Fibroblast of lung (primary cell): Measurements from ENCODE around the gene HID1.

Source experiments
- EZH2 ChIP-seq: IDR thresholded peaks from 2 replicates; pipeline ENCODE4 v1.5.1; 2012; ENCODE audit warnings: low read length, control low read depth, mild to moderate bottlenecking; ENCODE audit errors: missing control alignments
- TF ChIP-seq, protein P1 (sequence below), 2 donors: IDR thresholded peaks in 1 of 2; conservative IDR thresholded peaks in 1 of 2; 1 replicate in 1 of 2; 2 replicates in 1 of 2; pipeline ENCODE4 v1.5.1; 2011 to 2012; ENCODE audit warnings: low read length in 2 of 2, control low read depth in 1 of 2, inconsistent platforms in 1 of 2, low read depth in 1 of 2, mild to moderate bottlenecking in 1 of 2

DNA sequence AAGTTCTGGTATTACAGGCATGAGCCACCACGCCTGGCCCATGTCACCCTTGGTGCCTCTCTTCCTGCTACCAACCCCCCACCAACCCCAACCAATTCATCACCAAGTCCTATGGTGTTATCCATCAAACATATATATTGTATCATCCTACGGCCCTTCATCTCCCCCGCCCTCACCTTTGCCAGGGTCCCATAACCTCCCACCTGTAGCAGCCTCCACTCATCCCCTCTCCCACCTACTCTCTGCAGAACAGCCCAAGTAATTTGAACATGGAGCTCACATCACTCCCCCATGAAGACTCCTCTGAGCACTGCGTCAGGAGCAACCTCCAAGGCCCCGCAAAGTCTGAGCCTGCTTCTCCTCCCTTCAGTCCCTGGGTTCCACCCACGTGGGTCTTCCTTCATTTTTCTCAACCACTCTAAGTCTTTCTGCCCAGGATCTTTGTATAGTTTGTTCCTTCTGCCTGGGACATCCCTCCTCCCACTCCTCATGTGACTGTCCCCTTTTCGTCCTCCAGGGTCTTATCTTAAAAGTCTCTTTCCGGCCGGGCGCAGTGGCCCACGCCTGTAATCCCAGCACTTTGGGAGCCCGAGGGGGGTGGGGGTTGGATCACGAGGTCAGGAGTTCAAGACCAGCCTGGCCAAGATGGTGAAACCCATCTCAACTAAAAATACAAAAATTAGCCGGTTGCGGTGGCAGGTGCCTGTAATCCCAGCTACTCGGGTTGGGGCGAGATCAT is 7.0 kb upstream of the HID1 start:
- TF ChIP-seq EZH2, result no peak
- TF ChIP-seq, protein P1, sequence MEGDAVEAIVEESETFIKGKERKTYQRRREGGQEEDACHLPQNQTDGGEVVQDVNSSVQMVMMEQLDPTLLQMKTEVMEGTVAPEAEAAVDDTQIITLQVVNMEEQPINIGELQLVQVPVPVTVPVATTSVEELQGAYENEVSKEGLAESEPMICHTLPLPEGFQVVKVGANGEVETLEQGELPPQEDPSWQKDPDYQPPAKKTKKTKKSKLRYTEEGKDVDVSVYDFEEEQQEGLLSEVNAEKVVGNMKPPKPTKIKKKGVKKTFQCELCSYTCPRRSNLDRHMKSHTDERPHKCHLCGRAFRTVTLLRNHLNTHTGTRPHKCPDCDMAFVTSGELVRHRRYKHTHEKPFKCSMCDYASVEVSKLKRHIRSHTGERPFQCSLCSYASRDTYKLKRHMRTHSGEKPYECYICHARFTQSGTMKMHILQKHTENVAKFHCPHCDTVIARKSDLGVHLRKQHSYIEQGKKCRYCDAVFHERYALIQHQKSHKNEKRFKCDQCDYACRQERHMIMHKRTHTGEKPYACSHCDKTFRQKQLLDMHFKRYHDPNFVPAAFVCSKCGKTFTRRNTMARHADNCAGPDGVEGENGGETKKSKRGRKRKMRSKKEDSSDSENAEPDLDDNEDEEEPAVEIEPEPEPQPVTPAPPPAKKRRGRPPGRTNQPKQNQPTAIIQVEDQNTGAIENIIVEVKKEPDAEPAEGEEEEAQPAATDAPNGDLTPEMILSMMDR (conservative IDR thresholded peaks at IDR 0.05 in 1 of 2, IDR thresholded peaks at IDR 0.05 in 1 of 2; ENCODE audit: low read depth in 1 of 2, low read length in 2 of 2), result no peak
